PC-9 (cell line): ENCODE measurements around the gene MCU. TPM values are rescaled to one million over a fixed set of nuclear protein-coding genes. Genes with fewer than 3 reads are reported as not detected.

Experiments
- BruUV-seq: library from RNA; stranded (reverse); fragments of 400-500 nt; replicated peaks from 2 replicates; lab custom pipeline; 2021; lab: Mats Ljungman, UMichigan
- CTCF ChIA-PET: fragments of 300-600 bp; sonication (Branson Sonifier 250); formaldehyde crosslinking; loops from one replicate; lab custom pipeline; 2022; ENCODE audit warnings: antibody characterized with exemption; lab: Charles Lee
- POLR2A ChIA-PET: fragments of 300-600 bp; sonication (Branson Sonifier 250); formaldehyde crosslinking; loops from one replicate; lab custom pipeline; 2022; ENCODE audit warnings: antibody characterized with exemption; ENCODE audit not compliant: unreplicated experiment; lab: Charles Lee
- DNase-seq, 2 experiments: peaks; one replicate each; pipeline versions ENCODE4 v3.0.0 to v3.0.0-alpha.2; 2015 to 2022; ENCODE audit warnings: mixed read lengths in 1 of 2
- H2AFZ ChIP-seq: fragments of 200-600 bp; sonication (generic); 2 replicates; pipeline ENCODE4 v1.8.1; 2017; ENCODE audit warnings: antibody characterized with exemption
- H3F3A ChIP-seq: fragments of 200-600 bp; sonication (generic); 2 replicates; pipeline ENCODE4 v1.8.1; 2017; ENCODE audit warnings: antibody characterized with exemption, mild to moderate bottlenecking, low read depth; ENCODE audit not compliant: insufficient read depth
- H3K27ac ChIP-seq: fragments of 200-600 bp; sonication (generic); 2 replicates; pipeline ENCODE4 v1.6.1; 2016; ENCODE audit warnings: mixed run types
- H3K27me3 ChIP-seq: fragments of 200-600 bp; sonication (generic); 2 replicates; pipeline ENCODE4 v1.6.1; 2016; ENCODE audit warnings: low read depth, mixed run types; ENCODE audit not compliant: insufficient read depth
- H3K36me3 ChIP-seq: fragments of 200-600 bp; sonication (generic); 2 replicates; pipeline ENCODE4 v1.6.1; 2016; ENCODE audit warnings: low read depth, mixed run types
- H3K4me1 ChIP-seq: fragments of 200-600 bp; sonication (generic); replicated peaks from 2 replicates; pipeline ENCODE4 v1.6.1; 2016; ENCODE audit warnings: mixed run types; ENCODE audit not compliant: insufficient read depth
- H3K4me2 ChIP-seq: fragments of 200-600 bp; sonication (generic); 2 replicates; pipeline ENCODE4 v1.6.1; 2017; ENCODE audit warnings: mixed run types
- H3K4me3 ChIP-seq: fragments of 200-600 bp; sonication (generic); 2 replicates; pipeline ENCODE4 v1.6.1; 2016; ENCODE audit warnings: mixed run types
- H3K79me2 ChIP-seq: fragments of 200-600 bp; sonication (generic); 2 replicates; pipeline ENCODE4 v1.6.1; 2017; ENCODE audit warnings: low read depth, mixed run types
- H3K9me2 ChIP-seq: fragments of 200-600 bp; sonication (generic); 2 replicates; pipeline ENCODE4 v1.8.1; 2017; ENCODE audit warnings: mild to moderate bottlenecking; ENCODE audit not compliant: insufficient read depth
- H3K9me3 ChIP-seq: fragments of 200-600 bp; sonication (generic); 2 replicates; pipeline ENCODE4 v1.8.1; 2016; ENCODE audit warnings: low read depth; ENCODE audit not compliant: insufficient read depth
- H4K20me1 ChIP-seq: fragments of 200-600 bp; sonication (generic); 2 replicates; pipeline ENCODE4 v1.8.1; 2017; ENCODE audit not compliant: insufficient read depth
- CTCF ChIP-seq: fragments of 200-600 bp; sonication (generic); conservative IDR thresholded peaks from 2 replicates; pipeline ENCODE4 v1.6.1; 2017; ENCODE audit warnings: mixed run types, antibody characterized with exemption, mild to moderate bottlenecking, moderate library complexity
- EZH2 ChIP-seq: fragments of 200-600 bp; sonication (generic); IDR thresholded peaks from 2 replicates; pipeline ENCODE4 v1.8.0; 2017; ENCODE audit warnings: antibody characterized with exemption, low read depth
- intact Hi-C: fragments of 100-400 bp; cut with micrococcal nuclease; formaldehyde crosslinking; loops from one replicate; pipeline ENCODE4 v1.10.0; 2022; ENCODE audit not compliant: unreplicated experiment
- total RNA-seq: library from RNA; stranded (reverse); gene quantifications from 2 replicates; pipeline ENCODE4 v1.2.3, GENCODE V29; 2021

Gene MCU
- total RNA-seq, 1 experiment from 2014 or later: 59.5 TPM

- peaks cover 20% of the 10 kb centered on the region for H3K79me2 ChIP-seq
- H4K20me1 ChIP-seq: no peaks in the 10 kb centered on the region
- H3K9me3 ChIP-seq: peaks cover 48% of the 10 kb centered on the region
- no peak overlapping the region for H3K27ac ChIP-seq
- H3F3A ChIP-seq: no peaks in the 10 kb centered on the region; the same call in 1 of the 2 replicates
- peaks cover 13% of the 10 kb centered on the region; the same call in 1 of the 2 replicates for H3K36me3 ChIP-seq
- DNase-seq: no peak
- BruUV-seq: no TSS peak
- no peak for TF ChIP-seq CTCF
- TF ChIP-seq EZH2: no peak
- H3K4me1 ChIP-seq: no peaks in the 10 kb centered on the region
- POLR2A ChIA-PET: no interaction called here
- CTCF ChIA-PET: no interaction called here
- H3K27me3 ChIP-seq: no peaks in the 10 kb centered on the region
- H3K9me2 ChIP-seq: no peaks in the 10 kb centered on the region
- no peak overlapping the region for H2AFZ ChIP-seq
- no peak overlapping the region for H3K4me2 ChIP-seq
- intact Hi-C loops: no loop called here
- no peak overlapping the region for H3K4me3 ChIP-seq
Observed at GRCh38 chr10:72772031-72772430, 80.1 kb downstream of the MCU start.

GRCh38 chr10:72779874-72780273, 87.9 kb downstream of the MCU start:
- Histone ChIP-seq H3K27ac (no peak overlapping the region), H3K27me3 (no peaks in the 10 kb centered on the region), H3K4me1 (peaks cover 23% of the 10 kb centered on the region), H3K79me2 (peaks cover 18% of the 10 kb centered on the region; the same call in 1 of the 2 replicates), H3K4me3 (no peak overlapping the region), H3K9me2 (no peaks in the 10 kb centered on the region), H3K36me3 (no peaks in the 10 kb centered on the region), H2AFZ (no peak overlapping the region), H3F3A (peaks cover 30% of the 10 kb centered on the region; the same call in 1 of the 2 replicates), H4K20me1 (no peaks in the 10 kb centered on the region), H3K9me3 (peaks cover 10% of the 10 kb centered on the region; the same call in 1 of the 2 replicates), H3K4me2 (no peak overlapping the region)
- POLR2A ChIA-PET: no interaction called here
- no TSS peak for BruUV-seq
- CTCF ChIA-PET: interaction anchor here (0.6 kb wide), 1 partner anchor 16 kb away, joined by 4 read pairs; no protein-coding TSS in a partner anchor
- intact Hi-C loops: loop anchor here (5.0 to 10.0 kb wide), 2 partner anchors 52 to 85 kb away; partner anchors contain the start of gene MCU
- no peak for DNase-seq
- TF ChIP-seq CTCF (no peak), EZH2 (no peak)

GRCh38 chr10:72782649-72783330, 90.8 kb downstream of the MCU start:
- H3F3A ChIP-seq: peaks cover 41% of the 10 kb centered on the region; the same call in 1 of the 2 replicates
- peaks cover 43% of the 10 kb centered on the region for H3K79me2 ChIP-seq
- intact Hi-C loops: loop anchor here (5.0 to 10.0 kb wide), 2 partner anchors 50 to 88 kb away; partner anchors contain the start of gene MCU
- no peak overlapping the region for H3K4me3 ChIP-seq
- POLR2A ChIA-PET: interaction anchor here (0.6 kb wide), 1 partner anchor 19 kb away, joined by 7 read pairs; no protein-coding TSS in a partner anchor
- CTCF ChIA-PET: no interaction called here
- peaks cover 28% of the 10 kb centered on the region for H3K4me1 ChIP-seq
- no peaks in the 10 kb centered on the region for H3K9me2 ChIP-seq
- 0 out of 2 replicates have a peak, but pooled peaks cover 1% of the 10 kb centered on the region for H3K36me3 ChIP-seq
- no TSS peak for BruUV-seq
- H2AFZ ChIP-seq: no peak overlapping the region
- 0 out of 2 replicates have a peak, but pooled peaks cover 4% of the 10 kb centered on the region for H3K9me3 ChIP-seq
- no peak overlapping the region for H3K4me2 ChIP-seq
- H3K27me3 ChIP-seq: no peaks in the 10 kb centered on the region
- no peak overlapping the region for H3K27ac ChIP-seq
- no peaks in the 10 kb centered on the region; the same call in 1 of the 2 replicates for H4K20me1 ChIP-seq
- no peak for DNase-seq
- TF ChIP-seq EZH2 (no peak), CTCF (no peak)
